ENCODE results near the gene C22orf15. TPM values are rescaled to one million over a fixed set of nuclear protein-coding genes. Genes with fewer than 3 reads are reported as not detected.
"Not testable (repeated sequence)": the region's sequence is repeated elsewhere in the genome, so short reads cannot be mapped to it uniquely, and the experiment has no call there.

Gene C22orf15
- total and polyA plus RNA-seq, 2 donors (not counting 3 experiments of a cell fraction or from before 2014, with no cell fraction given), result 0.86 TPM; not detected in 1

- TF ChIP-seq MYC (IDR thresholded peaks at IDR 0.05; ENCODE audit: low read depth, low read length) (no peak), POLR2A (IDR thresholded peaks at IDR 0.05; ENCODE audit: low read depth, low read length) (no peak), JUN (IDR thresholded peaks at IDR 0.05; ENCODE audit: borderline replicate concordance, insufficient read depth, insufficient read length, low read depth) (no peak), FOS (IDR thresholded peaks at IDR 0.05; ENCODE audit: borderline replicate concordance, insufficient read depth, low read length) (no peak), POLR2AphosphoS5 (IDR thresholded peaks at IDR 0.05; ENCODE audit: insufficient read depth, low read depth, low read length) (no peak), EZH2 (IDR thresholded peaks at IDR 0.05; ENCODE audit: borderline replicate concordance, low read depth, low read length, severe bottlenecking) (no peak), GATA2 (IDR thresholded peaks at IDR 0.05; ENCODE audit: insufficient read depth, insufficient read length, low read depth, low read length) (no peak)
- TF ChIP-seq, protein P1, sequence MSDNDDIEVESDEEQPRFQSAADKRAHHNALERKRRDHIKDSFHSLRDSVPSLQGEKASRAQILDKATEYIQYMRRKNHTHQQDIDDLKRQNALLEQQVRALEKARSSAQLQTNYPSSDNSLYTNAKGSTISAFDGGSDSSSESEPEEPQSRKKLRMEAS (IDR thresholded peaks at IDR 0.05; ENCODE audit: insufficient read depth, insufficient read length), result no peak
- TF ChIP-seq, protein P2, sequence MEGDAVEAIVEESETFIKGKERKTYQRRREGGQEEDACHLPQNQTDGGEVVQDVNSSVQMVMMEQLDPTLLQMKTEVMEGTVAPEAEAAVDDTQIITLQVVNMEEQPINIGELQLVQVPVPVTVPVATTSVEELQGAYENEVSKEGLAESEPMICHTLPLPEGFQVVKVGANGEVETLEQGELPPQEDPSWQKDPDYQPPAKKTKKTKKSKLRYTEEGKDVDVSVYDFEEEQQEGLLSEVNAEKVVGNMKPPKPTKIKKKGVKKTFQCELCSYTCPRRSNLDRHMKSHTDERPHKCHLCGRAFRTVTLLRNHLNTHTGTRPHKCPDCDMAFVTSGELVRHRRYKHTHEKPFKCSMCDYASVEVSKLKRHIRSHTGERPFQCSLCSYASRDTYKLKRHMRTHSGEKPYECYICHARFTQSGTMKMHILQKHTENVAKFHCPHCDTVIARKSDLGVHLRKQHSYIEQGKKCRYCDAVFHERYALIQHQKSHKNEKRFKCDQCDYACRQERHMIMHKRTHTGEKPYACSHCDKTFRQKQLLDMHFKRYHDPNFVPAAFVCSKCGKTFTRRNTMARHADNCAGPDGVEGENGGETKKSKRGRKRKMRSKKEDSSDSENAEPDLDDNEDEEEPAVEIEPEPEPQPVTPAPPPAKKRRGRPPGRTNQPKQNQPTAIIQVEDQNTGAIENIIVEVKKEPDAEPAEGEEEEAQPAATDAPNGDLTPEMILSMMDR (IDR thresholded peaks at IDR 0.05; ENCODE audit: extremely low read depth in 1 of 2, insufficient read depth in 1 of 2, low read depth in 1 of 2, low read length in 2 of 2), result no peak
- POLR2A ChIA-PET, result no interaction called here
Observed at GRCh38 chr22:23722724-23723123, 40.1 kb upstream of the C22orf15 start.

DNA sequence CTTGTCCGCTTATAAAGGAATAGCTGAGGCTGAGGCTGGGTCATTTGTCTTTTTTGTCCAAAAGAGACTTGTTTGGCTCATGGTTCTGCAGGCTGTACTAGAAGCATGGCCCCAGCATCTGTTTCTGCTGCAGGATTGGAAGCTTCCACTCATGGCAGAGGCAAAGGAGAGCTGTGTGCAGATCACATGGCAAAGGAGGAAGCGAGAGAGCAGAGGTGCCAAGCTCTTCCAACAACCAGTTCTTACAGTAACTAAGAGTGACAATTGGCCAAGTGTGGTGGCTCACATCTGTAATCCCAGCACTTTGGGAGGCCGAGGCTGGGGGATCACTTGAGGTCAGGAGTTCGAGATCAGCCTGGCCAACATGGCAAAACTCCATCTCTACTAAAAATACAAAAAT, 34.7 kb upstream of the C22orf15 start:
- H3K9me1 ChIP-seq (replicated peaks; ENCODE audit: control insufficient read depth, extremely low read depth, insufficient read depth, low read length); H4K20me1 ChIP-seq (replicated peaks; ENCODE audit: control insufficient read depth, extremely low read depth, insufficient read depth, low read length); FAIRE-seq; dilution Hi-C loops (cut with MboI; ENCODE audit: extremely low pct_ligation_motif_present, low sequenced_read_pairs); H3K27me3 ChIP-seq (ENCODE audit: control insufficient read depth in 2 of 2, insufficient read depth in 2 of 2, low read length in 2 of 2); H2AFZ ChIP-seq (ENCODE audit: low read depth, low read length); H3K36me3 ChIP-seq (ENCODE audit: control insufficient read depth in 2 of 2, extremely low read depth in 1 of 2, insufficient read depth in 2 of 2, low read length in 2 of 2); POLR2A ChIA-PET; DNase-seq (ENCODE audit: low read depth, low spot score); H3K9ac ChIP-seq (replicated peaks; ENCODE audit: extremely low read depth, insufficient read depth, low read length); intact Hi-C loops (cut with micrococcal nuclease); H3K79me2 ChIP-seq (ENCODE audit: control insufficient read depth, insufficient read depth, low read length); H3K4me3 ChIP-seq (replicated peaks in 1 of 3; ENCODE audit: insufficient read depth in 1 of 3, low read depth in 1 of 3, low read length in 3 of 3); BruUV-seq (replicated peaks); H3K9me3 ChIP-seq (replicated peaks; ENCODE audit: control insufficient read depth, insufficient read depth, low read length); H3K4me2 ChIP-seq (ENCODE audit: insufficient read depth, low read length); H3K27ac ChIP-seq (ENCODE audit: insufficient read depth, low read depth, low read length); H3K4me1 ChIP-seq (ENCODE audit: control insufficient read depth, extremely low read depth, insufficient read depth, low read length): not testable (repeated sequence)
- CTCF ChIA-PET, result interaction anchor here (0.6 kb wide), 2 partner anchors 129 to 132 kb away, joined by 3 to 5 read pairs; partner anchors contain the start of gene SLC2A11

More at GRCh38 chr22:23722724-23723123, 40.1 kb upstream of the C22orf15 start:
- Histone ChIP-seq H3K79me2 (ENCODE audit: control insufficient read depth, insufficient read depth, low read length) (no peaks in the 10 kb centered on the region), H3K27ac (ENCODE audit: insufficient read depth, low read depth, low read length) (no peak overlapping the region), H3K4me2 (ENCODE audit: insufficient read depth, low read length) (no peak overlapping the region), H3K36me3 (ENCODE audit: control insufficient read depth in 2 of 2, extremely low read depth in 1 of 2, insufficient read depth in 2 of 2, low read length in 2 of 2) (no peaks in the 10 kb centered on the region), H3K27me3 (ENCODE audit: control insufficient read depth in 2 of 2, insufficient read depth in 2 of 2, low read length in 2 of 2) (peaks cover 1% of the 10 kb centered on the region in 2 experiments), H3K9ac (replicated peaks; ENCODE audit: extremely low read depth, insufficient read depth, low read length) (no peak overlapping the region), H3K4me3 (replicated peaks in 1 of 3; ENCODE audit: insufficient read depth in 1 of 3, low read depth in 1 of 3, low read length in 3 of 3) (no peak overlapping the region), H4K20me1 (replicated peaks; ENCODE audit: control insufficient read depth, extremely low read depth, insufficient read depth, low read length) (no peaks in the 10 kb centered on the region), H3K9me3 (replicated peaks; ENCODE audit: control insufficient read depth, insufficient read depth, low read length) (no peaks in the 10 kb centered on the region), H2AFZ (ENCODE audit: low read depth, low read length) (no peak overlapping the region), H3K4me1 (ENCODE audit: control insufficient read depth, extremely low read depth, insufficient read depth, low read length) (no peaks in the 10 kb centered on the region), H3K9me1 (replicated peaks; ENCODE audit: control insufficient read depth, extremely low read depth, insufficient read depth, low read length) (no peaks in the 10 kb centered on the region)
- FAIRE-seq (no peak), DNase-seq (ENCODE audit: low read depth, low spot score) (no peak)
- intact Hi-C loops (cut with micrococcal nuclease) (no loop called here), dilution Hi-C loops (cut with MboI; ENCODE audit: extremely low pct_ligation_motif_present, low sequenced_read_pairs) (no loop called here)
- CTCF ChIA-PET, result interaction anchor here (0.6 kb wide), 1 partner anchor 48 kb away, joined by 3 read pairs; no protein-coding TSS in a partner anchor
- BruUV-seq (replicated peaks), result no TSS peak
